HL-60 (cell line): ENCODE data around the gene POLR3A.

ENCODE experiments used
- CTCF ChIP-seq: IDR thresholded peaks from one replicate; pipeline ENCODE4 v1.5.1; 2011; ENCODE audit warnings: low read length, control low read depth, inconsistent platforms; ENCODE audit not compliant: insufficient read depth
- POLR2AphosphoS5 ChIP-seq: IDR thresholded peaks from 2 replicates; pipeline ENCODE4 v1.6.1; 2012; ENCODE audit warnings: low read depth
- SPI1 ChIP-seq: IDR thresholded peaks from 2 replicates; pipeline ENCODE4 v1.6.1; 2012; ENCODE audit warnings: low read depth, mild to moderate bottlenecking, borderline replicate concordance

DNA sequence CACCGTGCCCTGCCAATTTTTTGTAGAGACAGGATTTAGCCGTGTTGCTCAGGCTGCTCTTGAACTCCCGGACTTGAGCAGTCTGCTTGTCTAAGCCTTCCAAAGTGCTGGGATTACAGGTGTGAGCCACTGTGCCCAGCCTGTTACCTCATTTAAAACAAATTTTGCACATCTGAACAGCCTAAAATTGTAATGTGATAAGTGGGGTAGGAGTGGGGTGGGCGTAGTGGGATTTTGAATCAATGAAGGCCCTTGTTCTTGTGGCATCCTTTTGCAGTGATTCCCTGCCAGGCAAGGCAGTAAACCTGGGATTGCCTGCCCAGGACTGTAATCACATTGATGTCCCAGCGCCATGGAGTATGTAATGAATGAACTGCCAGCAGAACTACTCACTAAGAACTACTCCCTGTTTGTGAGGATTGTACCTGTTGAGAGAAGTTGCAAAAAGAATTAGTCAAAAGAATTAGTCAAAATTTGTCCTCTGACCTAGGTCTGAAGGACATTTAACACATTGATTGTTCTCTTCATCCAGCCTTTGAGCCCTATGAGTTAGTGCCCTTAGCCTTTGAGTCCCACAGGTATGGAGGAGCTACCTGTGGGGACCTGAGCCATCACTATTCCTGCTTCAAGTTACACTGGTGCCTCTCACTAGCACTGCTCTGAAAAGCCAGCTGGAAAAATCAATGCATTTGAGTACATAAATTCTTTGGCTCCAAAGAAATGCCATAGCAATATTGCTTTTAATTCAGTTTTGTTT, 9.7 kb upstream of the POLR3A start:
- TF ChIP-seq POLR2AphosphoS5 (no peak), CTCF (no peak), SPI1 (no peak)
